ENCODE data around the gene MYCL. TPM values are rescaled to one million over a fixed set of nuclear protein-coding genes. Genes with fewer than 3 reads are reported as not detected.
A peak's percentile ranks its signal among the peaks of the same experiment; 100 is the strongest.

The MYCL gene
- total and polyA plus RNA-seq, 2 of the 13 experiments (the other 11 are each of a cell fraction or from before 2014, with no cell fraction given): 0.31 to 1.7 TPM

DNA sequence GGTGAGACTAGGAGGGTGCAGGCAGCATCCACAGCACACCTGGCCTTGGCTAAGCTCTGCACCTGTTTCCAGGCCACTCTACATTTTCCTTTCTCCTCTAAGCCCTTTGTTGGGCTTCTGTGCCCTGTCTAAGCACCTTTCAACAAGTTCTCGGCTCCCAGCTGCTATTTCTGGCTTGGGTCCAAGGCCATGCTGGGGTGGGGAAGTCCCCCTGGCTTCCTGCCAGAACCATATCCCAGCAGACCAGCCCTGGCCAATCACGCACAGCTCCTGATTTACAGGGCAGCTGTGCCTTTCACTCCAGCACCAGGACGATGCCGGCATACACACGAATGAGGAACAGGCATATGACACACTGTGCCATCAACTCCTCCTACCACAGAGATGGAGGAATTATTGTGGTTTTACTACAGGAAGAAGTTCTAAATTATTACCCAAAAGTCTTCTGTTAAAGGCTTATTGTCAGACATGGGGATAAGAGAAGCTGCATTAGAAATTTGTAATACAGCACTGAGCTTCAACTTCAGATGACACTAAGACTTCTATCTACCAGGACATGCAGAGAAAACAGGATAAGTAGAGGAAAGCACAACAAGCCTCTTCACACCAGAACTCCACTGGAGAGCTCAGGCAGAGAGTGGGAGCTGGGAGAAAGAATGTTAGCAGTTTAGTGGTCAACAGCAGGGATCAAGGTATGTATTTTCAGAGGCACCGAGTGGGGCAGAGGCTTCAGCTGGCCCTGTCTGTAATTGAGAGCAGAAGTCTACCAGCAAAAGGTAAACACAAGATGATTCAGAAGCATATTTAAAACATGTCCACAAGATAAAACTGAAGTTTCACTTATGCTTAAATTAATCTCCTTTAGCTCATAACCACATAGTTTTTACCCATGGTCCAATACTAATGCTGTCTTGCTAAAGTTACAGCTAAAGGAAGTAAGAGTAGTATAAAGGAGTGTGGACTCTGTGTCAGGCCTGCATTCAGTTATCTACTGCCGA lies 55.8 kb downstream of the MYCL start (continued):
- TF ChIP-seq, protein P1, sequence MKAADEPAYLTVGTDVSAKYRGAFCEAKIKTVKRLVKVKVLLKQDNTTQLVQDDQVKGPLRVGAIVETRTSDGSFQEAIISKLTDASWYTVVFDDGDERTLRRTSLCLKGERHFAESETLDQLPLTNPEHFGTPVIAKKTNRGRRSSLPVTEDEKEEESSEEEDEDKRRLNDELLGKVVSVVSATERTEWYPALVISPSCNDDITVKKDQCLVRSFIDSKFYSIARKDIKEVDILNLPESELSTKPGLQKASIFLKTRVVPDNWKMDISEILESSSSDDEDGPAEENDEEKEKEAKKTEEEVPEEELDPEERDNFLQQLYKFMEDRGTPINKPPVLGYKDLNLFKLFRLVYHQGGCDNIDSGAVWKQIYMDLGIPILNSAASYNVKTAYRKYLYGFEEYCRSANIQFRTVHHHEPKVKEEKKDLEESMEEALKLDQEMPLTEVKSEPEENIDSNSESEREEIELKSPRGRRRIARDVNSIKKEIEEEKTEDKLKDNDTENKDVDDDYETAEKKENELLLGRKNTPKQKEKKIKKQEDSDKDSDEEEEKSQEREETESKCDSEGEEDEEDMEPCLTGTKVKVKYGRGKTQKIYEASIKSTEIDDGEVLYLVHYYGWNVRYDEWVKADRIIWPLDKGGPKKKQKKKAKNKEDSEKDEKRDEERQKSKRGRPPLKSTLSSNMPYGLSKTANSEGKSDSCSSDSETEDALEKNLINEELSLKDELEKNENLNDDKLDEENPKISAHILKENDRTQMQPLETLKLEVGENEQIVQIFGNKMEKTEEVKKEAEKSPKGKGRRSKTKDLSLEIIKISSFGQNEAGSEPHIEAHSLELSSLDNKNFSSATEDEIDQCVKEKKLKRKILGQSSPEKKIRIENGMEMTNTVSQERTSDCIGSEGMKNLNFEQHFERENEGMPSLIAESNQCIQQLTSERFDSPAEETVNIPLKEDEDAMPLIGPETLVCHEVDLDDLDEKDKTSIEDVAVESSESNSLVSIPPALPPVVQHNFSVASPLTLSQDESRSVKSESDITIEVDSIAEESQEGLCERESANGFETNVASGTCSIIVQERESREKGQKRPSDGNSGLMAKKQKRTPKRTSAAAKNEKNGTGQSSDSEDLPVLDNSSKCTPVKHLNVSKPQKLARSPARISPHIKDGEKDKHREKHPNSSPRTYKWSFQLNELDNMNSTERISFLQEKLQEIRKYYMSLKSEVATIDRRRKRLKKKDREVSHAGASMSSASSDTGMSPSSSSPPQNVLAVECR (CRISPR knock-in tag; IDR thresholded peaks at IDR 0.05; ENCODE audit: borderline replicate concordance): peak; percentile 42; the same call in 1 of the 2 replicates
- TF ChIP-seq ZNF607 (CRISPR knock-in tag; IDR thresholded peaks at IDR 0.05; ENCODE audit: borderline replicate concordance): 0 out of 2 replicates have a peak, but pooled peaks have one; percentile 16
- no peak for TF ChIP-seq ZNF160 (CRISPR knock-in tag; IDR thresholded peaks at IDR 0.05)
- TF ChIP-seq ZNF3 (CRISPR knock-in tag; IDR thresholded peaks at IDR 0.05): no peak
- peak; percentile 19; the same call in 1 of the 2 replicates for TF ChIP-seq PITX1 (CRISPR knock-in tag; IDR thresholded peaks at IDR 0.05)
- TF ChIP-seq ZNF318 (CRISPR knock-in tag; IDR thresholded peaks at IDR 0.05): no peak
- no peak for TF ChIP-seq EZH2 (conservative IDR thresholded peaks at IDR 0.05; ENCODE audit: low read depth, low read length)
- TF ChIP-seq KMT2B (CRISPR knock-in tag; IDR thresholded peaks at IDR 0.05): no peak
- TF ChIP-seq, protein P2, sequence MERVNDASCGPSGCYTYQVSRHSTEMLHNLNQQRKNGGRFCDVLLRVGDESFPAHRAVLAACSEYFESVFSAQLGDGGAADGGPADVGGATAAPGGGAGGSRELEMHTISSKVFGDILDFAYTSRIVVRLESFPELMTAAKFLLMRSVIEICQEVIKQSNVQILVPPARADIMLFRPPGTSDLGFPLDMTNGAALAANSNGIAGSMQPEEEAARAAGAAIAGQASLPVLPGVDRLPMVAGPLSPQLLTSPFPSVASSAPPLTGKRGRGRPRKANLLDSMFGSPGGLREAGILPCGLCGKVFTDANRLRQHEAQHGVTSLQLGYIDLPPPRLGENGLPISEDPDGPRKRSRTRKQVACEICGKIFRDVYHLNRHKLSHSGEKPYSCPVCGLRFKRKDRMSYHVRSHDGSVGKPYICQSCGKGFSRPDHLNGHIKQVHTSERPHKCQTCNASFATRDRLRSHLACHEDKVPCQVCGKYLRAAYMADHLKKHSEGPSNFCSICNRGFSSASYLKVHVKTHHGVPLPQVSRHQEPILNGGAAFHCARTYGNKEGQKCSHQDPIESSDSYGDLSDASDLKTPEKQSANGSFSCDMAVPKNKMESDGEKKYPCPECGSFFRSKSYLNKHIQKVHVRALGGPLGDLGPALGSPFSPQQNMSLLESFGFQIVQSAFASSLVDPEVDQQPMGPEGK (CRISPR knock-in tag; IDR thresholded peaks at IDR 0.05): peak; percentile 30; the same call in 1 of the 2 replicates
- TF ChIP-seq BCL6 (CRISPR knock-in tag; IDR thresholded peaks at IDR 0.05): no peak
- no peak for TF ChIP-seq TAF1 (CRISPR knock-in tag; IDR thresholded peaks at IDR 0.05)
